Anterior cingulate cortex (tissue), 58 donors: ENCODE data around the gene SMPX.

Experiments
- DNase-seq, 58 donors: peaks; one replicate each; lab custom pipeline; 2025; lab: John Stamatoyannopoulos, UW

The SMPX gene

GRCh38 chrX:21658746-21659145 lies 99.2 kb downstream of the SMPX start:
- no peak for DNase-seq

- no peak for DNase-seq
These were observed 99.7 kb downstream of the SMPX start, which contains the start of gene KLHL34 for GRCh38 chrX:21658152-21658737. Gene KLHL34 (minus strand): TSS chrX:21658330. CDS start chrX:21657788, 542 bp downstream.

- DNase-seq = no peak
These were observed 100.4 kb downstream of the SMPX start for GRCh38 chrX:21657318-21658151.

GRCh38 chrX:21656587-21657317 lies 101.2 kb downstream of the SMPX start:
- no peak for DNase-seq
